GM18909 (cell line): Measurements from ENCODE around the gene TLR10.
"Not testable (repeated sequence)": the region's sequence is repeated elsewhere in the genome, so short reads cannot be mapped to it uniquely, and the experiment has no call there.

ENCODE experiments used
- ATAC-seq: cut with Tn5 transposase; IDR thresholded peaks from one replicate; pipeline ENCODE4 v1.9.1; 2021; ENCODE audit warnings: mild to moderate bottlenecking; ENCODE audit not compliant: unreplicated experiment, poor library complexity

Gene TLR10

DNA sequence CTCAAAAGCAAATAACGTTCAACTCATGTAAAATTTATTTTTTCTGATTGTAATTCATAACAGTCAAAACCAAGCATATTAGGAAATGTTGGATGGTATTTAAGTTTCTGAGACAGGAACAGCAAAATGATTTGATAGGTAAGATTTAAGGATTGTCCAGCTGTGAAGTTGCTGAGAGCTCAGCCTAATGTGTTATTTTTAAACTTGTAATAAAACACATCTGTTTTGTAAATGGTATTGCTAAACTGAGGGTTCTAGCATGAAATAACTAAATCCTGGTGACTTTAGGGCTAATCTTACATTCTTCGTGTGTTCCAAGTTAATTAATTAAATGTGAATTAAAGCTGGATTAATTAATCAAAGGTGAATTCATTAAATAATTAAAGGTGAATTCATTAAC, 13.3 kb downstream of the TLR10 start:
- no peak for ATAC-seq

DNA sequence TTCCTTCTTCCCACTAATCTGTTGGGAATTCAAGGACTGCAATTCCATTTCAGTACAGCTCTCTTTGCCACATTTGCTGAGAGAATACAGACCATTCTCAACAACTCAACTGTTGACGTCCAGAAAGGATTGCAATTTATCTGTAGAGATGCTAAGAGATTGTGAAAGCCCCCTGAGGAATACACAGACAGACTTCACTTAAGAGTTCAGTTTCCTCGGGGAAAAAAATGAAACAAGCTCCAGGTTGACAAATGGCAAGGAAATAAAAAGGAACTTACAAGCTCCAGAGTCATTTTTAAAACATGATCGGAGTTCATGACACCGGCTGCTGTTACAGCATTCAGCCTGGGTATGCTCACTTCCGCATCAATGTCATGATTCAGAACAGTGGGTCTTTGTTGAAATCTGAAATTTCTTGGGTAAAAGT, 13.8 kb downstream of the TLR10 start:
- ATAC-seq, result no peak

DNA sequence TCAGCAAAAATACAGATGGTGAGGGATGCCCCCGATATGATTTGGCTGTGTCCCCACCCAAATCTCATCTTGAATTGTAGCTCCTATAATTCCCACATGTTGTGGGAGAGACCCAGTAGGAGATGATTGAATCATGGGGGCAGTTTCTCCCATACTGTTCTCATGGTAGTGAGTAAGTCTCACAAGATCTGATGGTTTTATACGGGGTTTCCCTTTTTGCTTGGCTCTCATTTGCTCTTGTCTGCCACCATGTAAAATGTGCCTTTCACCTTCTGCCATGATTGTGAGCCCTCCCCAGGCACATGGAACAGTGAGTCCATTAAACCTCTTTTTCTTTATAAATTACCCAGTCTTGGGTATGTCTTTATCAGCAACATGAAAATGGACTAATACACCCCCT, 15.8 kb downstream of the TLR10 start:
- not testable (repeated sequence) for ATAC-seq

DNA sequence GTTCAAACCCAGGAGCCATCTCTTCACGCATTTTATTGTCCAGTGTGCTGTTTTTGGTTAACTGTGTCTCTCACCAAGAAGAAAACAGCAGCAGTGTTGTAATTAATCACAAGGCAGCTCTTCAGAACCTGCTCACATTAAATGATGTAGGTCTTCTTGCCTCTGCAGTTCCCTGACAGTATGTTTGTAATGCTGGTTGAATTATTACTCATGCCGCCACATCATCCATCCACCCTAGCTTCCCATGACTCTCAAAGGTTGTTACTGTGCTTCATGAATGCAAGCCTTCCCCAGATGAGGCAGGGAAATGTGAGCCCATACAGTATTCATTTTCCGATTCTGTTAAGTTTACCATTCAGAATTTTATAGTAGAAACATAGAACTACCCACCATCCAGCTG, 17.4 kb downstream of the TLR10 start:
- no peak for ATAC-seq

DNA sequence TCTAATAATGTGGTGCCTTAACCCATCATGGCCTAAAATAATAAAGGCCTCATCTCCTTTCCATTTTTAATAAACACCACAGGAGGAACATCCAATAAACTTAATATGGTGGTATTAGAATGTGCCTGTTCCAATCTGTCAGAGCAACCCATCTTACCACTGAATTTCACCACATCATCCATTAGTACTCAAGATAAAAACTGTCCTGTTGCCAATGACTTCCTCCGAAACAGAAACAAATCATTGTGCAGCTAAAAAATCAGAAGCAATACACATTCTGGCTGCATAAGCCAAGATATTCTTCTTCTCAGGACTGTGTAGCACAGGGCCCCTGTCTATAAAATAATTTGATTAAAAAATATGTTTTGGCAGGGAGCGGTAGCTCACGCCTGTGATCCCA, 18.5 kb downstream of the TLR10 start:
- ATAC-seq, result no peak

DNA sequence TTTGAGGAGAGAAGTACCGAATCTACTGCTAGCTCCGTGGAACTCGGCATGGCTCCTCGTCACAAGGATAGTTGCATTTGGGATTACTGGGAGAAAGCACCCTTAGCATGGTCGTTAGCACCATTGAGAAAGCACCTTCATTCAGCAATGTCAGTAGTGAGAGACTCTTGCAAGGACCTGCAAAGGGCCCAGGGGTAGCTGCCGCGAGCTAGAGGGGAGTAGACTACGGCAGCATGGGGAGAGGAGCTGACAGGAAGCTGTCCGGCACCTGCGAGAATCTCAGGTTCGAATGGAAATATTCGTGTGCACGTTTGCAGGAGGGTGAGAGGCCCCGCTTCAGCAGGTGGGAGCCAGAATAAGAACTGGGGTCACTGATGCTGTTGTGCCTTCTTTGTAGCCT, 20.2 kb downstream of the TLR10 start:
- peak; percentile 38 for ATAC-seq

DNA sequence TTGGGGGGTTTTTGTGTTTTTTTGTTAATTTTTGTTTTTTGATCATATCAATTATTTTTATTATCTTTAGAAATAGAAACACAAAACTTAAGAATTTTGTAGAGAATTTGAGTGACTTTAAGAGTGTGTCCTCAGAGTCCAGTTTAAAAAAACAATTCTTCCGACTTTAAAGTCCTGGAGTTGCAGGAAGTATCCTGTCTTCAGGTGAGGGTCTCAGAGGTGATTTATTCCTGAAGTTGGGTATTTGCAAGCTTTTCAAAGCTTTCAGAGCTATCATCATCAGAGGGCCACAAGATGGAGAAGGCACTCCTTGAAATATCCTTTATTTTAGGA, 23.0 kb downstream of the TLR10 start:
- ATAC-seq, result no peak

DNA sequence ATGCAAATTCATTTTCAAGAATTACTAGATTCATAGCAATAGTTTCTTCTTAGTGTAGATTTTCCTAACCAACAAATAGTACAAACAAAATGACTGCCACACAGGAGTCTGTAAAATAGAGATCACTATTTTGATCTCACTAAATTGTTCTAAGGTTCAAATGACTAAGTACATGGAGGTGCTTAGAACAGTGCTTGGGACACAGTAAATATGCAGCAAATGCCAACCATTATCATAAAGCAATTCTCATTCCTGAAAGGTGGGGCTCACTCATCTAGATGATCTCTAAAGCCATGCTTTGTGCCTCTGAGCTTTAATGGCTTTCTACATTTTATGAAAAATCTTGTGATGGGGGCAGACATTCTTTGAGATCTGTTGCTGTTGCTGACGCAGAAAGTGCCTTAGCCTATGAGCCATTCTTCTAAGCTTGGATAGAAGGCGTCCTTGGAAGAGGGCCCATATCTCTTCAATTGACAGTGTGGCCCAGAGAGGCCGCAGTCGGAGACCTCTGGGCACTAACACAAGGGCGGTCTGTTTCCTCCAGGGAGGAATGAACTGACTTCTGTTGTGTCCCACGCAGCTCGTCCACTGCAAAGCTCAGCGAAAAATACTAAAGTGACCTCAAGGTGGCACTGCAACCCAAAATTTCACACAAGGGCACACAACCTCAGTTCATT, 23.5 kb downstream of the TLR10 start:
- ATAC-seq, result no peak

DNA sequence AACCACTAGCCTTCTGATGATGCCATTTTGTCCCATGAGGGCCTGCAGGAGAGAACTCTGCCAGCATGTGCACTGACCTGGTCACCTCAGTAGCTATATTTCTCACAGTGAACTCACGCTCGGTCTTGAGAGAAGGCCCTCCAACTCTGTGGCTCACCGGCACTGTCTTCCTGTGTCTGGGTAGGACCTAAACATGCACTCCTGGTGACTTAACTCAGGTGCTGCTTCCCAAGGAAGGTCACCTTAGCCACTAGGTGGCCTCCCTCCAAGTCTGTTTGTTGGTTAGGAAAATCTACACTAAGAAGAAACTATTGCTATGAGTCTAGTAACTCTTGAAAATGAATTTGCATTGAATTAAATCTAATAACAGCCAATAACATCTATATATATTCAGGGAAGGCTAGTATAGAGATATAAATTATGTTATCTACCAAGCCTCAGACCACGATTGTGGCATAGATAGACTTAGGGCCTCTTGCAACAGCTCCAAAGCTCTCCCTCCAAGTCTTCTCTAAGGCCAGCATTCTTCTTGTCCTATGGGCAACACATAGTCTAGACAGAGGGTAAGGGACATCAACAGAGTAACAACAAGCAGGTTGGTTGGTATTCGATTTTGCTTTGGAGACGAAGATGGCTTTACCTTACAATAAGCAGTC, 24.7 kb downstream of the TLR10 start:
- no peak for ATAC-seq

DNA sequence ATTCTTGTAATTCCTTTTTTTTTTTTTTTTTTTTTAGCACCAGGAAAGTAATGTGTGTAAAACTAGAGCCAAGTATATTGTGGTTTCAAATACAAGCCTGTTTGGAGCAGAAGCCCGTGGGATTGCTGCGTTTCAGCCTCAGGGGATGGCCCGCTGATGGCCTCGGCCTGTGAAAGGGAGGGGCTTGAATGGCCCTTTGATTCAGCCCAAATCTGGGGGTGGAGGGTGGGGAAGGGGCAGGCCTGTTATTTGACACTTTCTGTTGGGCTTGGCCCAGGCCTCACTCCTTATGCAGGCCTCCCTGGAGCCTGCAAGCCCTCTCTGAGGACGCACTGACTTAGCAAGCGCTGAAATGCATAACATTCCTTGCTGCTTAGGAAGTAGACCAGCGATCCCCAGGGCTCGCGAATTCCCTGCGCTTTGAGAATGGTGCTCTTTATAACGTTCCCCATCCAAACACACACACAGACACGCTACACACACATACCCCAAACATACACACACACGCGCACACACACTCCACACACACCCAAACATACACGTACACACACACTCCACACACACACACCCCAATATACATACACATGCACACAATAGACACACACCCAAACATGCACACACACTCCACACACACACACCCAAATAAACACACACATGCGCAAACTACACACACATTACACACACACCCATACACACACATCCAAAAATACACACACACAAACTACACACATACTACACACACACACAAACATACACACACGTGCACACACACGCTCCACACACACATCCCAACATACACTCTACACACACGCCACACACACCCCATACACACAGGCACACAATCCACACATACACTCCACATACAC, 29.6 kb downstream of the TLR10 start:
- no peak for ATAC-seq

DNA sequence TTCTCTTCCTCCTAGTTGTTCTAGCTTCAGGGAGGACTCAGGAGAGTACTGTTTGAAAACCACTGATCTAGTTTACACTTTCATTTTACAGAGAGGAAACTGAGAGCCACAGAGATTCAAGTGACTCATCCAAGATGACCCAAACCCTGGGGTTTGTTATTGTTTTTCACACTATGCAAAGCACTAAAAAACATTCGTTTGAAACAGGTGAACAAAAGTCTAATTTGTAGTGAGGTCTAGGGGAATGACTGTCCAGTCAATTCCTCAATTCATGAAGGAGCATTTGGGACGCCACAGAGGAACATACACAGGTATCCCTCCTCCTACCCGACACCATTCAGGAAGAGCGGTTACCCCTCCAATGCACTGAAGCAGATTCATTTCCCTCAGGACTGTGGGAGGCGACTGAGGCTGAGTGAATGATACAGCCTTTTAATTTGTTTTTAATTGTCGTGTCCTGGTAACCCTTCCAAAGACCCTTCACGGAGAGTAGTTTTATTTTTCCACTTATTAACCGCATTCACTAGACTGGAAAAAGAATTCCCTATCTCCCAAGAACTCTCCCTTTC, 30.3 kb downstream of the TLR10 start:
- peak; percentile 95 for ATAC-seq

DNA sequence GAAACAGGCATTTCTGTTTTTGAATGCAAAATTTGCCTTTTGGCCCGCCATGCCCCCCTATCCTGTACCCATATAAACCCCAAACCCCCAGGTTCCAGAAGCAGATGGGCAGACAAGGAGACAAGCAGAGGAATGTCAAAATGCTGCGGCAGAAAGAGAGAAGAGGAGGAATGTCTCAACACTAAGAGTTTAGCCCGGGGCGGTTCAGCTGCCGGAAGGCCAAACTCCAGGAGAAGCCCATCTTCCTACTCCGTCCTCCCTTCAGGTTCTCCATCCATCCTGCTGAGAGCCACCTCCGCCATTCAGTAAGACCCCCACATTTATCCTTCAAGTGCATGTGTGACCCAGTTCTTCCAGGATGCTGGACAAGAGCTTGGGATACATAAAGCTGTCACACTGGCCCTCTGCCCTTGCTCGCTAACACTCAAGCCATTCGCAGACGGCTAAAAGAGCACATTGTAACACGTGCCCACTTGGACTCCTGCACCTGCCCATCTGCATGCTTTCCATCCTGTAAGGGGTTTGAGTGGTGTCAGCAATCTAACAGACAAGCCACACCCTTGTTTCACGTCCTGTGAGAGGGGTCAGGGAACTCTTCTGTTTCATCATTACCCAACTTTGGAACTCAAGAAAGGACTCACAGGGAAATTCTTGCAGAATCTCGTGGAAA, 31.3 kb downstream of the TLR10 start:
- no peak for ATAC-seq

DNA sequence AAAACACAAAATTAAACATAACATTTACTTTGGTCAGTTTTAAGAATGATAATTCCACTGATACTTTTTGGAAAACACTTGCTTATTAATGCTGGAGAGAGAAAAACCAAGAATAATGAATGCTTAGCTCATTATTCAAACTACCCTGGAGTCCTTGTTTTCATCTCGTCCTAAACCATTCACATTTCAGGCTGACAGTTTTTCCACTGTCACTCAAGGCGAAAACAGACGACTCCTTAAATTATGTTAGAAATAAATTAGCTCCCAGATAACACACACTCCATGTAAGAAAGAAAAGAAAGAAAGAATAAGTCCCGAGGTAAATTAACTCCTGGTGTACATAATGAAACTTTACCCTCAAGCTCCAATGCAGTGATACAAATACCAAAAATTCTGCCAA, 33.5 kb downstream of the TLR10 start:
- no peak for ATAC-seq

DNA sequence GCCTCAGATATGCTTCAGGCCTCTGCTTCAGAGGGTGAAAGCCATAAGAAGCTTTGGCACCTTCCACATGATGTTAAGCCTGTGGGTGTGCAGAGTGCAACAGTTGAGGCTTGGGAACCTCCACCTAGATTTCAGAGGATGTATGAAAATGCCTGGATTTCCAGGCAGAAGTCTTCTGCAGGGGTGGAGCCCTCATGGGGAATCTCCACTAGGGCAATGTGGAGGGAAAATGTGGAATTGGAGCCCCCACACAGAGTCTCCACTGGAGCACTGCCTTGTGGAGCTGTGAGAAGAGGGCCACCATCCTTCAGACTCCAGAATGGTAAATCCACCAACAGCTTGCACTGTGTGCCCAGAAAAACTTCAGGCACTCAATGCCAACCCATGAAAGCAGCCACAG, 35.2 kb downstream of the TLR10 start:
- ATAC-seq, result no peak

DNA sequence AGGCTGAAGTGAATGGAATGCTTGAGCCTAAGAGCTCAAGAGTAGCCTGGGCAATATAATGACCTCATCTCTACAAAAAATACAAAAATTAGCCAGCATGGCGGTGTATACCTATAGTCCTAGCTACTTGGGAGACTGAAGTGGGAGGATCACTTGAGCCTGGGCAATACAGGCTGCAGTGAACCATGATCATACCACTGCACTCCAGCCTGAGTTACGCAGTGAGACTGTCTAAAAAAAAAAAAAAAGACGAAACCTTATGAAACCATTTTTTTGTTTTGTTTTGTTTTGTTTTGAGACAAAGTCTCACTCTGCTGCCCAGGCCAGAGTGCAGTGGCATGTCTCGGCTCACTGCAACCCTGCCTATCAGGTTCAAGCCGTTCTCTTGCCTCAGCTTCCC, 36.9 kb downstream of the TLR10 start:
- no peak for ATAC-seq

DNA sequence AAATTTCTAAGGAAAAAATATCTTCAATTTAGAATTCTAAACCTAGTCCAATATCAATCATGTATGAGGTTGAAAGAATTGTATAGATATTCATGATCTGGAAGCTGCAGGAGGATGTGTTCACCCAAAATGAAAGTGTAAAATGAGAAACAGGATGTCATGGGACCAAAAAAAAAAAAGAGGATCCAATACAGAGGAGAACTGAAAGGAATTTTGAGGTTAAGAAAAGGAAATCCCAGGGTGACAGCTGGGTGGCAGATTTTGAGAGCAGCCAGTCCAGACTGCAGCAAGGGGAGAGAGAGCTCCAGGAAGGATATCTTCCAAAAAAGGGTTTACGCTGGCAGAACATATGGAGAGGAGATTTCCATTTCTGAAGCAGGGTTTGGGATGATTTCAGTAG, 38.9 kb downstream of the TLR10 start:
- ATAC-seq, result no peak

DNA sequence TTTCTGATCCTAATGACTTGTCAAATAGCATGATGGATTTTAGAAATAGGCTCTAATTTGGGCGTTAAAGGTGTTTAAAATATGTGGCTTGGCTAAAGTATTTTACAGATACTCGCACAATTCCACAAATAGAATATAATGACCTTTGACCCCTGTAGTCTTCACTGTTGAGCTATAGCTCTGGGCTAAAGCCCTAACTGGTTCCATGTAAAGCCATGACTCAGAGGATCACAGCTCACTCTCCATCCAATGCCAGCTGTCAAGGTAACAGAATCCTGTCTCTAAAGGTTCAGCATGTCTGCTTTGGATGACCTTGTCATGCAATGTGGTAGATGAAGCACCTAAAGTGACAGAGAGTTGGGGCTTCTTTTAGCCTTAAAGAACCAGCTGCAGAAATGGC, 42.5 kb downstream of the TLR10 start:
- ATAC-seq, result no peak

DNA sequence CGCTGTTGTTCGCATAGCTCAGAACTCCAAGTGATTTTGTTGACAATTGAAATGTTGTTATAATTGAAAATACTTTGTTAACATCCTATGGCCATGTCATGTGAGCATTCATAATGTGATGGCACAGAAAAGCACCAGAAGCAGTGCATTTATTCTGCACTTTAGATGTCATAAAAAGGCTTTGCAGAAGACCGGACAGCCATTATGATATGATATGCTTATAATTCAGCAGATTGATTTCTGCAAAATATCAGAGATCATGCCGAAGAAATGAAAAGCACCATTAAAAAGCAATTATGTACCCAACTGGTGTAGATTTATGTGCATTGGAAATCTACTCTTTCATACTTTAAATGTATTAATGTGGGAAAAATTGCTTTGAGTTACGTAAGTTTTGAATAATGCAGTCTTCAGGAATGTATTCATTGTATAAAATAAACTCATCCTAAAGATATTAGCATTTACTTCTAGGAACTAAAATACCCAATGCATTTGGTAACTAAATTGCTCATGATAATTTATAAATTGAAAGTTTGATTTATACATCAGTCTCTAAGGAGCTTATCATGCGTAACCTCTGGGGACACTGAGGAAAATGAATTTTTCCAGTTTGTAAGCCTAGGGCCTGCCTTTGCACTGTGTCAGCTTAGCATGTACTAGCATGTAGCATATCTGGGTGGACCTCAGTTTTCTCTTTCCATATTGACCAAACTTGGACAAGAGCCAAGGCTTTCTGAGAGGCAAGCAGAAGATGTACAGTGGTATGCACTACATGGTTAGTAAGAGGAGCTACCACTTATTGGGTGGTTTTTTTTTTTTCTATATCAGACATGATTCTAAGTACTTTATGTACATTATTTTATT, 43.6 kb downstream of the TLR10 start:
- ATAC-seq, result no peak

DNA sequence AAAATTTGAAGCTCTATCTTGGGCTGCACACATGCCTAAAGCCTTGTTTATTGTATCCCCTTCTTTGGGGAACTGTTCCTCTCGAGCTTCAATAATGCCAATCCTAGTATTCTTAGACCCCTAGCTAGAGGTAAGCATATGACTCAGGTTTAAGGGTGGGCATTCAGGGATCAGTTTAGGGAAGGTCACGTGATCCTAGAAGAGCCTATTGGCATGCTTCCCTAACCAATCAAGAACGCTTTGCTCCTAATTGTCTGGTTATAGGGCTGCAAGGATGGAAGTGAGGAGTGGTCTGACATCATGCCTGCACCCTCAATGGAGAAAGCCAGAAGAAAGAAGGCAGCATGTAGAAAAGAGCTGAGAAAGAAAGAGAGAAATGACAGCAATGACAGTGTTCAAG, 46.9 kb downstream of the TLR10 start:
- no peak for ATAC-seq

DNA sequence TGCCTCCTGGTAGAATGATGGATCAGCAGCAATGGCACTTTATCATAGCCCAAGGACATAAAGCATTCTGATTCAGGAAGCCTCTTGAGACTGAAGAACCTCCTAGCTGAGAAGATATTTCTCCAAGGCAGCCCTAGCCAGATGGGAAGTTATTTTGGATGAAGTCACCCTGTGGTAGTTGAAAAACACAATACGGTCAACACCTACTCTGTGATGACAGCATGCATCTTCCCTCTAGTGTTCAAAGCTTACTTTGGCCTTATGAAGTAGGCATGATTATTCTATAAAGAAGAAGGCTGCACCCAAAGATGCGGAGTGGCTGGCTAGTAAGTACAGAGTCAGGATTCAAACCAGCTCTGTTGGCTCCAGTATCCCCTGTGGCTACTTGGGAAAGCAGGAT, 47.9 kb downstream of the TLR10 start:
- no peak for ATAC-seq
